Mucosa of gallbladder (tissue), 1 donor: ENCODE measurements around the gene RNF220. TPM values are rescaled to one million over a fixed set of nuclear protein-coding genes. Genes with fewer than 3 reads are reported as not detected.

Experiments
- DNase-seq: peaks from one replicate; pipeline ENCODE4 v3.0.0-alpha.2; 2020; ENCODE audit warnings: low spot score
- total RNA-seq: library from RNA; stranded (reverse); gene quantifications from one replicate; pipeline ENCODE4 v1.2.1, GENCODE V29; 2021
- donor health status: DM: no; HTN: no; CAD: no.

RNF220 gene
- total RNA-seq, 1 donor from 2014 or later: 68.1 TPM

DNA sequence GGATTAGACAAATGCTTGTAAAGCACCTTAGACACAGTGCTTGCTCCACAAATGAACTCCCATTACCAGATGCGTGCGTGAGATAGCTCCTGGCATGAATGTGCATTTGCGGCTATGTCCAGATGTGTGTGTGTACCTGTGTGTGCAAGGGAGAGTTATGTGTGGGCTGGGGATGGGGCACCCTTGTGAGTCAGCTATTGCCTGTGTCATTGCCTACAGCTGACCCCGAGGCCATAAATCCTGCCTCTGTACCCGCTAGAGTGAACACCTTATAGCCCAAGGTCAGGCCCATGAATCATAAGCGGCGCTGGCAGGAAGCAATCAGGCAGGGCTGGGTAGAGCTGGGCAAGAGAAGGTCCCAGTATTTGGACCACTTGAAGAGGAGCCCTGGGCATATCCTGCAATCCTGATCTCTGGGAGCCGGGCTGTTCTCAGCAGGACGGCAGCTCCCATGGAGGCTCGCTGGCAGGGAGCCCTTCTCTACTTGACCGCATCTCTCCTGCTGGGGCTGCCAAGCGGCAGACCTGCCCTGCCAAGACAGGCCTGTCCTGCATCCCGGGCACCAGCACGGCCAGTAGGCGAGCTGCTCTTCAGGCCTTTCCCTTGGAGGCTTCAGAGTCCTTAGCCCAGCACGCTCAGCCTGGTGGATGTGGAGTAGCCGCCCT lies 182.9 kb downstream of the RNF220 start:
- no peak for DNase-seq

DNA sequence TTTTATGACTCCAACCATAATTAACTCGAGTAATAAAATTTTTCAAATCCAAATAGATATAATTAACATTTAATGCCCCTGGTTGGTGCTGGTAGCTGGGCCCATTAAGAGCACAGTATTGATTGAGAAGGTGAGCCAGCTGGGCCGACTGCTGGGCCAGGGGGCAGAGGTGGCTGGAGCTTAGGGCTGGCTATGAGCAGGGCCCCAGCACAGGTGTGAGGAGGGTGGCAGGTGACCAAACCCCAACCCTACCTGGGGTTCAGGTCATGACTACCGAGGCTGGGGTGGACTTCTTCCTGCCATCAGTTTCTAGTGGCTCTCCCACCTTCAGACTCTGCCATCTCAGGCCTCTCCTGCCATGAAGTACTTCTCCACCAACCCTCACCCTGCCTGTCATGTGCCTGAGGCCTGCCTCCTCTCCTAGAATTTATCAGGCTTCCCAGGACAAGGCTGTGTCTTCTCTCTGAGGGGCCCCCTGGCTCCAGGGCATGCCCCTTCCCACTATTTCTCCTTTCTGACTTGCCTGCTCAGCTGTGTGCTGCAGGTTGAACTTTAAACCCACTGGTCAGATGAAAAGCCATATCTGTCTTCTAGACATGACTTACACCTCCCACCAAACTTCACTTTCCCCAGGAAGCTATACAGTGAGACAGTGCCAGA lies 183.6 kb downstream of the RNF220 start:
- DNase-seq: no peak

DNA sequence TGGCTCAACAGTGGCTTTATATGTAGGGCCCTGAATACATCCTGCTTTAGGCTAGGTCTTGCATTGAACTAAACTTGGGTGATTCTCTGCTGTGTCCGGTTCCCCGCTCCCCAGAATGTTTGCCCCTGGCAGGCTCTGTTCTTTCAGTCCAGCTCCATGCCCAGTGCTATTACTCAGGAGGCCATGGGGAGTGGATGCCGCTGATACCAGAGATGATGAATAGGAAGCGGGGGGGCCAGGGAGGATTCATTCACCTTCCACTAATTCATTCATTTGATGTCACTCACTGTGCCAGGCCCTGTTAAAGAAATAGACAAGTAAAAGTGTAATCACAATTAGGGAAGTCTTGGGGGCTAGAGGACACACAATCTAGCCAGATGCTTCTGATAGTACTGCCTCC lies 185.4 kb downstream of the RNF220 start:
- DNase-seq: no peak

DNA sequence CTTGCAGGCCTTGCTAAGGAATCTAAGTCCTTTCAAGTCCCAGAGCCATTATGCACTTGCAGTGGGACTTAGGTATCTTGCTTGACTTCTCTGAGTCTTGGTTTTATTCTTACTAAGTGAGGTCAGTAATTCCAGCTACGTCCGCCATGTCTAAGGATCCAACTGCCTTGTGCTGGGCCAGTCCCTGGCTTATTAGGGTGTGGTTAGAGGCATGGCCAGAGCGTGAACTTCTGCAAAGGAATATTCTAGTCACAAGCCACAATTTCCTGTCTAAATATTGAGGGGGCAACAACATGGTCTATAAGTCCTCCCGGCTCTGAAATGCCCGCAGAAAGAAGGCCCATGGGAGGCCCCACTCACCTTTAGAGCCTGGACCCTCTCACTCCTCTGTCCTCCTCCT lies 186.3 kb downstream of the RNF220 start:
- DNase-seq: no peak

DNA sequence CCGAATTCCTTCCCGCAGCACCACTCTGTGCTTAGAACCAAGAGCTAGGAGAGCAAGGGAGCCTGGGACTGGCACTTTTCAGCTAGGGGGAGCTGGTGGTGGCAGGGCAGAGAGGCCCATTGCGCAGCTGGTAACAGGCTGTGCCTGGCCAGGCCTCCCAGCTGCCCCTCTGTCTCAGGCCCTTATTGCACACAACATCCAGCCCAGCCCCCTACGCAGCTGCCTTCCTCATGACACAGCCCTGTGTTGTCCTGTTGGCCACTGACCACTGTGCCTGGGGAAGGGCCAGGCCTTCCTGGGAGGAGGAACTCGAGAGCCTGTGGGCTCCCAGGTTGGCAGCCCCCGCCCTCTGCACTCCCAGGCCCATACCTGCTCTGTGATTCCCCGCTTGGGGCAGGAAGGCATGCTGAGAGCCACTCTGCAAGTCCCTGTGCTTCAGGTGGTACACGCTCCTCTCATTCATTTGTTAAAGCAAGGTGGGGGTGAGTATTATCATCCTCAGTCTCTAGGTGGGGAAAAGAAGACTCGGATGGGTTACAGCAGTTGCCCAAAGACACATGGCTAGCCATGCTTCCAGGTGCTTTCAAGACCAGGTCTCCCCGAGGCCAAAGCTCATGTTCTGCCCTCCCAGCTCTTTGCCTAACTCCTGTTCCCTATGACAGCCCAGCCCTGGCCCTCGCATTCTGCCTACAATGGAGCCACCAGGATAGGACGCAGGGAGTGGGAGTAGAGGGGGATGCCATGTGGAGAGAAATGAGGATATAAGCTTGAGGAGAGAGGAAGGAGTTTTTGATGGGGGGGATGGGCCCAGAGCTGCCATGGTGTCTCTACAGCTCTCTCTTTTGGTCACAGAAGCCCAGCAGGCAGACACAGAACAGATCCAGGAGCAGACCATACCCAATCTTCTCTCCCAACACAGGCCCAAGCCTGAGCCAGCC lies 187.4 kb downstream of the RNF220 start:
- no peak for DNase-seq

DNA sequence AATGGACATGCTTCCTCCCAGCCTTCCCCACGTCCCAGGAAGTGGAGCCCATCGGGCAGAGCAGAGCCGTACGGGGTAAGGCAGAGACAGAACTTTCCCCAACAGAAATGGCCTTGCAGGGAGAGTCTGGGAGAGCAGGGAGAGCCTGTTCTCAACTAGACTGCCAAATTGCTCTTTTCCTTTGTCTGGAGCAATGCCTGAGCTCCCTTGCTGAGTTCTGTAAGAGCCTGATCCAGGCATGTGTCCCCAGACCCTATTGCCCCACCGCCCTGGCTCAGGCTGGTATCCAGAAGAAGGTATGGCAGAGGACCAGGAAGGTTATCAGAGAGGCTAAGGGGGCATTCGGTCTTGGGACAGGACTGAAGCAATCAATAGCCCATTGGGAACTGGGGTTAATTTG lies 189.3 kb downstream of the RNF220 start:
- DNase-seq: no peak

DNA sequence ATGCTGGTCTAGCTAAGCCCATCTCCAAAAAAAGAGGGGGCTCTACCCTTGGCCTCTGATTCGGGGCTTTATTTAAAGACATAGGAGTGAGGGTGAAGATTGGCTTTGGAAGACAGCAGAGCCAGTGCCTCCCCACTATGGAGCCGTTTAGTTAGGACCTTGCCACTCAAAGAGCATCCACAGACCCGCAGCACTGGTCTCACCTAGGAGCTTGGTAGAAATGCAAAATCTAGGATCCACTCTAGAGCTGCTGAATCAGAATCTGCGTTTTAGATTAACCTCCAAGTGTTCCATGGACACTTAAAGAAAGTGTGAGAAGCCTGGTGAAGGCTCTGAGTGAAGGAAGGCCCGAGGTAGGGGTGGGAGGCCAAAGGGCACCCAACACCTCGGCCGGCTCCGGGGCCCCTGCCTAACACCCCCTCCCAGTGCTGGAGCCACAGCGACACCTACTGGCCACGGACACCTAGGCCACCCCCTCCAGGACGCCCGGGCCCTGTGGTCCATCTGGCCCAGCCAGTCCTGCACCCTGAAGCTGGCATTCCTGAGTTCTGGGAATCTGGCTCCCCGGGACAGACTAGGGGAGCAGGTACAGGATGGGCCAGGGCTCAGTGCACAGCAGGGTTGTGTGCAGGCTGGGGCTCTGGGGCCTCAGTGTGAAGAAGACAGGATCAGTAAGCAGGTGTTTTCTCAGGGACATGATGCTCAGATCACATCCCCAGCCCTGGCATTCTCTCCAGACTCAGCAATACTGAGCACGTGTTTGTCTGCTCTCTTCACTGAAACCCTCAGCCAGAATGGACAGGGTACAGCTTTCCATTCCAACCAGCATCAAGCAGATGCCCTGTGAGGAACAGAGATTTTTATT lies 190.0 kb downstream of the RNF220 start:
- peak; percentile 69 for DNase-seq

DNA sequence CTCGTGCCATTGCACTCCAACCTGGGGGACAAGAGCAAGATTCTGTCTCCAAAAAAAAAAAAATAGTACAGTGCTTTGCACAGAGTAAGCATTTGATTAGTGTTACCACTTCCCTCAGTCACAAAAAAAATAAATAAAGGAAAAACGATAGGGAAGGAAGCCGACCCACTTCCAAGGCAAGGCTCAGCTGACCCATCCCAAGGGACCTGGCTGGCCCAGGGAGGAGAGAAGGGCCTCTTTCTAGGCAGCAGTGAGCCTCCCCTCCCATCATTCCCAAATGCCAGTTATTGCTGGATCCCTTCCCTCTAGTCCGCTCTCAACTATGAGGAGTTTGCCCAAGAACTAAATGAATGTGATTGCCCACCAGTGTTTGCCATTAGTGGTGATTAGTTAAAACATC lies 191.5 kb downstream of the RNF220 start:
- no peak for DNase-seq

DNA sequence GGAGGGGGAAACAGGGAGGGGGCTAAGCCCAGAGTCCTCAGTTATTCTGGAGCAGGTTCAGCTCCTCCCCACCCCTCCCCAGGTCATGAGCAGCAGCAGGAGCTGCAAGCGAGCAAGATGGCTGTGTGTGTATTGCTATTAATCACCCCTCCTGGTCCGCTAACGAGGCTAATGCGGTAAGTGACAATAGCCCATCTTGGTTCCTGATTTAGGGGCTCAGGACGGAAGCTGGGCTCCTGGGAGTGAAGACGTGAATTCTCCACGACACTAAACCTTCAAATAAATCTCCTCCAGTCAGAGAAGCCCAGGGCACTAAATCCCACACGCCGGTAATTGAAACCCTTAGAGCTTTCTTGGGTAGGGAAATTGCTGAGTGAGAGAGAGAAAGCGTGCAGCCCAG lies 193.1 kb downstream of the RNF220 start:
- DNase-seq: no peak

DNA sequence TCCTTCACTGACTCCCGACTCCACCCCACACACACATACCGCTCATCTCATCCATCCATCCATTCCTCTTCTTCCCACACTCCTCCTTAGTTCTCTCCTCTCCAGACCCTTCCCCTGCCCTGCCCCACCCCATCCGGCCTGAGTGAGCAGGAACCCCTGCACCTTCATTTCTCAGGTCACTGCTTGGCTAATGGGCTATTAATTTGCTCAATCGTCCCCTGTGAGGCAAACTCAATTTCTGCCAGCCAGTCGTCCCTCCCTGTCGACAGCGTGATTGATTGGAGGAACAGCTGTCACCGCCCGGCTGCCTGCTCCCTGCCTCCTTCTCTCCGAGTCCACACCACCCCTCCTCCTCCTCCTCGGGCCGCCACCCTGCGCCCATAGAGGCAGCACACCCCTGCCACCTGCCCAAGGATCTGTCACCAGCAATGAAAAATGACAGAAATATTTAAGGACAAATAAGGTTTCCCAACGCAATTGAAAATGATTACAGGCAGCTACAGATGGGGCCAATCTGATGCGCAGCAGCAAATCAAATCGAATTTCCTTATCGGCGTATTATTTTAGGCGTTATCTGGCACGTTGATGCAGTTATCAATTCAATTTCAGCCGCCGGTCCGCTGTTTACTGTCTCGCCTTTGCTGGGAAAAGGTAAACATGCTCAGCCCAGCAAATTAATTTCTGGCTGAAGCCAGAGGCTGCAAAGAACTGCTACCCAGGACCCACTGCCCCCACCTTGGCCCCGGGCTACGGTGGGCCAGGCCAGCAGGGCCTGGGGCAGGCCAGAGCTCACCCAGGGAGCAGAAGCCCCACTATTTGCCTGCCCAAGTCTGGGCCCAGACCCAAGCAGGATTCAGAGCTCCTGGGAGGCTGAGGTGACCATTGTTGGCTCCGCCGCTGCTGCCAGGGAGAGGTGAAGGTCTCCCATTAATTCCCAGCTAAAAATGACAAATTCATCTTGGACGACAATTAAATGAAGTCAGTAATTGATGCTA lies 197.9 kb downstream of the RNF220 start:
- DNase-seq: no peak

DNA sequence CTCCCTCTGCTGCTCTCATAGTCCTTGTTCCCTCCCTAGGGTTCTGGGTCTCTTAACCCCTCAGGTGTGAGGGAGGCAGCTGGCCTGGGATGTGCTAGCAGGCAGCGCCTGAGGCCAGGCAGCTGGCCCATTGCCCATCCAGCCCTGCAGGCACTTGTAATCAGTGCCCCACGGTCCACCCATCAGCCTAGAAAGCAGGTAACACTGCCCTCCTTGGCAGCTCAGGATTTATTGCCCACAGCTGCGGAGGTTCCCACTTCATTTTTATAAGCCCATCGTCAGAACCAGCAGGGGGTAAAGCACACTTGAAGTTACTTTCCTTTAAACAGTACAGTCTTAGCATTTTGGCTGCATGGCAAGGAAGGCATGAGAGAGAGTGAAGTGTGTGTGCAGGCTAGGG lies 198.7 kb downstream of the RNF220 start:
- no peak for DNase-seq

DNA sequence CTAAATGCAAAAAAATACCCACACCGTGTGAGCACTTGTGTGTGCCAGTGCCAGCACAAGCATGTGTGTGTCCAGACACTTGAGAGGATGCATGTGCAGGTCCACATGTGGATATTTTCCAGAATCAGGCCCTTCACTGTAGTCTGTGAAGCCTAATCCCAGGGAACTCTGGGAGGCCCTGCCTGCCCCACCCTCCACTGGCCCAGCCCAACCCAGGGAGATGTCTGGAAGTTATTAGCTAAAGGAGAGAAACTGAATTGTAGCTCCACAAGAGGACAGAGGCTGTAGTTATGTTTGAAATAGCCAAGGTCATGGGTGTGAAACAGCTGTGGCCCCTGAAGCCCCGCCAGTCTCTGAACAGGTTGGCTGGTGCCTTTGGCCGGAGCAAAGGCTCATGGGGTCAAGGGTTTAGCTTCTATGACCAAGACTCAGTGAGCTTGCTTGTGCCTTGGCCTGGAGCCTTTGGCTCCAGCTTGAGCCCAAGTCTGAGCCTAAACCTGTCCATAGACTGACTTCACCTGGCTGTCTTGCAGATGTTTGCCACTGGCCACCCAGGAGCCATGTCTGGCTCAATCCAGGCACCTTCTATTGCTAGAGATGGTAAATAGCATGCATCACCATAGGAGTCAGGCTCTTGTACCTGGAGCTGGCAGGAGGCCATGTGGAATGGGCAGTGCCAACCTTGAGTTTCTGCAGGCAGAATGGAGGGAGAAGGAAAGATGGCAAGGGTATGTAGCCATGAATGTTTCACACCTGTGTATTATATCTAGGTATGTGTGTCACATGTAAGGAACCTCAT lies 199.3 kb downstream of the RNF220 start:
- DNase-seq: no peak

DNA sequence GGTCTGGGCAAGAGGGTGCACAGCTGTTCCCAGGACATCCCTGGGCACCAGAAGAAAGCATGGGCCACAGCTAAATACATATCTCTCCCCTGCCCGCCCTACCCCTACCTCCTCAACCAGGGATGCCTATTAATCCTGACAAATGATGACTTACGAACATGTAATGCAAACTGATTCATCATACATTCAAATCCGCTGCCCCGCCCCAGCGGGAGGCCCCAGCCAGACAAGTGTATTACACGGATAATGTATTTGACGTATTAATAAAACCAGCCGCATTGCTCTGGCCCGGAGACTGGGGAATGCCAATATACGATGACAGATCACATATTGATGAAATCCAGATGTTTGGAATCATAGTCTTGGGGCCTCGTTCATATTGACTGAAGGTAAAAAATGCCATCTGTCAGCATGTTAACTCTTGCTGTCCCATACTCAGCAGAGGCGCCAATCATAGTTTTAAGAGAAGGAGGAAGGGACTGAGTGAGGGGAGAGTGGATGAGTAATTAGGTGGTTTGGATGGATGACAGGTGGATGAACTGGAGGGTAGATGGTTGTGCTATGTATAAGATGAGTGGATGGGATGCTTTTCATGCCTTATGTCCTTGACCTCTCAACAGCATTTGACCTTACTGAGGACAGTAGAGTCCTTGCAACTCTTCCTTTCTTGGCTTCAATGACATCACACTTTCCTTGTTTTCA lies 201.0 kb downstream of the RNF220 start:
- DNase-seq: no peak

DNA sequence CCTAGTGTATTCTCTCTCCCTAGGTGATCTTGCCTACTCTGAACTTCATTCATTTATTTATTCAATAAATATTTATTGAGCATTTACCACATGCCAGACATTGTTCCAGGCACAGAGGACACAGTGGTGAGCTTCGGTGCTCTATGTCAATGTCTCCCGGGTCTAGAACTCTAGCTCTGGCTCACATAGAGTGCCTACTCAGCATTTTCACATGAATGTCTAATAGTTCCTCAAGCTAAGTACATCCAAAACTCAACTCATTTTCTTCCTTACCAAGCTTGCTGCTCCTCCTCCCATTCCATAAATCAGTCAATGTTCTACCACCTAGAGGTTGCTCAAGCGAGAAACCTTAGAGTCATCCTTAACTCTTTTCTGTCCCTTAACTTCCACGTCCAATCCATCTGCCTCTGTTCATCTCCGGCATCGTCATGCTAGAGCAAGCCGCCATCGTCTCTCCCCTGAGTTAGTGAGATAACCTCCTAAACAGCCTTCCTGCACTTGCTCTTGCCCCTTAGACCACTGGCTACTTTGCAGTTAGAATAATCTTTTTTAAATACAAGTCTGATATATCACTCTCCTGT lies 201.7 kb downstream of the RNF220 start:
- no peak for DNase-seq

DNA sequence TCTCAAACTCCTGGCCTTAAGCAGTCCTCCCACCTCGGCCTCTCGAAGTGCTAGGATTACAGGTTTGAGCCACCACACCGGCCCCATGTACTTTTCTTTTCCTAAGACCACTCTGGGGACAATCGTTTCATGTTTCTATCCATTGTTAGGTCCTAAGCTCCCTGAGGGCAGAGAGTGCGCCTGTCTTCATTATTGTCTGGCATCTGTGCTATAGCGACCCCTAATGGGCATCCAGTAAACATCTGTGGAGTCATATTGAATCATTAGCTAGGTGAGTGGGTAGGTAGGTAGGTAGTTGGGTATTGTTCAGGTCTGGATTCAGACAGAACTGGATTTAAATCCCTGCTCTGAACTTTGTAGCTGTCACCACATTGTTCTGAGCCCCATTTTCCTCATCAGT lies 203.1 kb downstream of the RNF220 start:
- no peak for DNase-seq

DNA sequence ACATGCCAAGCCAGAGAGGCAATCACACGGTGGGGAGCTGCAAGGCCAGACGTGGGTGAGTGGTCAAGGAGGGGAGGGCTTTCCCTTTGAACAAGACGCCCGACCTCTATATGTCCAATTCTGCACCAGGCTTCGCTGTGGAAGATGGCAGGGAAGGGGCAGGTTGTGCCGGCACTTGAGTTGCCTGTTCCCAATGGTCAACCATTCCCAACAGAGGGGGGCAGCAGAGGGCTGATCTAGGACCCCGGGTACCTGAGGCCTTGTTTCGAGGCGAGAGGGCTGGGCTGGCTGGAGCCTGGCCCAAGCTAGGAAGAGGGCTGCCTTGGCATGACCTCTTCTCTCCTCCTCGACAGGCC lies 204.3 kb downstream of the RNF220 start:
- DNase-seq: peak; percentile 45

DNA sequence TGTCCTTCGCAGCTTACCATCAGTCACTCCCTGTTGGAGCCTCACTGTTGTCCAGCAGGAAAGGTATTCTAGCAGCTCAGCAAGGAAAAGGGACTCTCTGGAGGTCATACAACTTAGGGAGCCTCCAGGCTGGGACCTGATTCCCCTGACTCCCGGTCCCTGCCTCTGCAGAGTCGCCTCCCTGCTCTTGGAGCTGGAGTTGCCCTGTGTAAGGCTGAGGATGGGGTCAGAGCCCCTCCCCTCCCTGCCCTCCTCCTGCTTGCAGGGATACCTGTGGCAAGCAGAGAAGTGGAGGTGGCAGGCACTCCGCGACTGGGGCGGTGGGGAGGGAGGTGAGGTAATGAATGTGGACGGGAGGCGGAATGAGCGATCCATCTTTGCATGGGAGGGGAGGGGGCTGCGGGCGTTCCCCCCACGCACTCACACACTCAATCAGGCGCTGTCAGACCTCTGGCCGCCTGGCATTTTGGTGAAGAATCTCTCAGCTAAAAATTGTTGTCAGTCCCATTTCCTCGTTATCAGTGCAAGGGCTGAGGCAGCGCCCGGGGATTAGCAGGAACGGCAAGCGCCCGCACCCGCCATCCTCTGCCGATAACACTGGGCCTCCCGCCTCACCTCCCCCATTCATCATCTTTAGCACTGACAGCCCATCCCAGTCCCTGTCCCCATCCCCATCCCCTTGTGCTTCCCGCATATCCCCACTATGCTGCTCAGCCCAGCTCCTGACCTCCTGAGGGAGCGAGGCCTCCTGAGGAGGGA lies 204.9 kb downstream of the RNF220 start:
- no peak for DNase-seq
